Panc1 (cell line): ENCODE results near the gene ITSN2. TPM values are rescaled to one million over a fixed set of nuclear protein-coding genes. Genes with fewer than 3 reads are reported as not detected.

Source experiments
- ATAC-seq: fragments of 200-7000 bp; cut with Tn5 transposase; 2 replicates; pipeline ENCODE4 v1.9.1; 2020; ENCODE audit warnings: mild to moderate bottlenecking, moderate library complexity
- BruUV-seq: library from RNA; stranded (reverse); fragments of 400-500 nt; replicated peaks from 2 replicates; lab custom pipeline; 2021; lab: Mats Ljungman, UMichigan
- CTCF ChIA-PET: fragments of 300-600 bp; sonication (Branson Sonifier 250); formaldehyde crosslinking; loops from one replicate; lab custom pipeline; 2022; ENCODE audit warnings: antibody characterized with exemption; lab: Charles Lee
- POLR2A ChIA-PET: fragments of 300-600 bp; sonication (Branson Sonifier 250); formaldehyde crosslinking; loops from one replicate; lab custom pipeline; 2022; ENCODE audit warnings: antibody characterized with exemption; lab: Charles Lee
- DNase-seq: peaks from one replicate; pipeline ENCODE4 v3.0.0-alpha.2; 2010; ENCODE audit warnings: low read depth, low spot score
- H3K27ac ChIP-seq: 2 replicates; pipeline ENCODE4 v1.5.1; 2011; ENCODE audit warnings: mild to moderate bottlenecking, low read length, inconsistent platforms
- H3K27me3 ChIP-seq: fragments of 200-500 bp; sonication (Bioruptor generic); 2 replicates; pipeline ENCODE4 v1.6.0; 2014; ENCODE audit warnings: low read length, inconsistent platforms; ENCODE audit not compliant: control insufficient read depth, insufficient read depth
- H3K36me3 ChIP-seq: fragments of 200-500 bp; sonication (Bioruptor generic); 2 replicates; pipeline ENCODE4 v1.5.1; 2014; ENCODE audit warnings: inconsistent platforms, mild to moderate bottlenecking, low read length, moderate library complexity; ENCODE audit not compliant: control insufficient read depth, insufficient read depth
- H3K4me1 ChIP-seq: 2 replicates; pipeline ENCODE4 v1.5.1; 2011; ENCODE audit warnings: inconsistent platforms, mild to moderate bottlenecking, low read length, moderate library complexity; ENCODE audit not compliant: control insufficient read depth, insufficient read depth
- H3K4me3 ChIP-seq, 2 experiments: 2 replicates each; pipeline ENCODE4 v1.5.1; 2011 to 2012; ENCODE audit warnings: low read depth in 2 of 2, low read length in 2 of 2, mild to moderate bottlenecking in 2 of 2, inconsistent platforms in 1 of 2, moderate library complexity in 1 of 2
- H3K9me3 ChIP-seq: fragments of 200-500 bp; sonication (Bioruptor generic); 2 replicates; pipeline ENCODE4 v1.5.1; 2014; ENCODE audit warnings: low read depth, mild to moderate bottlenecking, inconsistent platforms, low read length, moderate library complexity; ENCODE audit not compliant: control insufficient read depth, insufficient read depth
- CTCF ChIP-seq: fragments of 450-650 bp; IDR thresholded peaks from 2 replicates; pipeline ENCODE4 v1.5.1; 2017; ENCODE audit warnings: mild to moderate bottlenecking
- POLR2AphosphoS5 ChIP-seq: IDR thresholded peaks from 2 replicates; pipeline ENCODE4 v1.6.1; 2012; ENCODE audit warnings: mild to moderate bottlenecking, low read depth, low read length, moderate library complexity
- SIN3A ChIP-seq: IDR thresholded peaks from 2 replicates; pipeline ENCODE4 v1.6.1; 2012; ENCODE audit warnings: low read depth, mild to moderate bottlenecking, low read length, moderate library complexity, borderline replicate concordance; ENCODE audit not compliant: insufficient read depth
- TCF7L2 ChIP-seq: IDR thresholded peaks from 2 replicates; pipeline ENCODE4 v1.6.1; 2011; ENCODE audit warnings: mild to moderate bottlenecking, low read depth, low read length, inconsistent platforms
- in situ Hi-C: cut with HindIII; loops from 2 replicates; pipeline ENCODE4 v1.10.0; 2016; ENCODE audit warnings: low sequenced_read_pairs, low pct_unique_long_range_greater_than_20kb
- intact Hi-C: fragments of 100-400 bp; cut with micrococcal nuclease; formaldehyde crosslinking; loops from one replicate; pipeline ENCODE4 v1.10.0; 2022; ENCODE audit not compliant: unreplicated experiment
- total RNA-seq: library from RNA; stranded (reverse); gene quantifications from one replicate; pipeline ENCODE4 v1.2.1, GENCODE V29; 2021; ENCODE audit not compliant: unreplicated experiment
- TF ChIP-seq, protein P1 (sequence below), 2 experiments: IDR thresholded peaks; 2 replicates each; pipeline ENCODE4 v1.6.1; 2011 to 2012; ENCODE audit warnings: low read depth in 2 of 2, control low read depth in 1 of 2, low read length in 1 of 2, mild to moderate bottlenecking in 1 of 2, moderate library complexity in 1 of 2; ENCODE audit not compliant: insufficient read depth in 1 of 2

Gene ITSN2
- total RNA-seq, 1 experiment from 2014 or later = 57.7 TPM

DNA sequence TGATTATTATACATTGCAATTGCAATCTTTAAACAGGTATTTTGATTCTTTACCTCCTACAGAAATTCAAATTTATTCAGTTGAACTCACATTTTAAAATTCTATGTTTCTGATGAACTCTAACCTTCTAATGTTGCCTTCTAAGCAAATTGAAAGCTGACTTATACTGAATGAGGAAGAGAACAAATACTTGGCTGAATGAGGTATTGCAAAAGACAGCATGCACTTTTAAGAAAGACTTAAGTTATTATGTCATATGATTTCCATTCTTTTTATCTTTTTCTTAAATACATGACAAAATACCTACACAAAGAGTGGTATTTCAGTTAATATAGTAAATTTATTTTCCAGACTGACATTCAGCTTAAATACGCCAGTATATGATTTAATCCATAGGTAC lies 120.8 kb downstream of the ITSN2 start:
- no peak overlapping the region for H3K27ac ChIP-seq
- ATAC-seq (no peak), DNase-seq (no peak)
- no peak for TF ChIP-seq TCF7L2
- no peak overlapping the region for H3K4me3 ChIP-seq
- ChIA-PET POLR2A (no interaction called here), CTCF (no interaction called here)
- H3K9me3 ChIP-seq = no peaks in the 10 kb centered on the region
- H3K36me3 ChIP-seq = peaks cover 5% of the 10 kb centered on the region; the same call in 1 of the 2 replicates
- no TSS peak for BruUV-seq
- intact Hi-C loops (no loop called here), in situ Hi-C loops (no loop called here)
- H3K4me1 ChIP-seq = no peaks in the 10 kb centered on the region
- no peaks in the 10 kb centered on the region for H3K27me3 ChIP-seq

- Histone ChIP-seq H3K4me3 (no peak overlapping the region), H3K9me3 (no peaks in the 10 kb centered on the region), H3K4me1 (no peaks in the 10 kb centered on the region), H3K36me3 (no peaks in the 10 kb centered on the region), H3K27ac (no peak overlapping the region), H3K27me3 (no peaks in the 10 kb centered on the region)
- ATAC-seq (no peak), DNase-seq (no peak)
- BruUV-seq = no TSS peak
- in situ Hi-C loops (no loop called here), intact Hi-C loops (no loop called here)
- ChIA-PET CTCF (no interaction called here), POLR2A (no interaction called here)
- TF ChIP-seq CTCF = no peak
- TF ChIP-seq, protein P1, sequence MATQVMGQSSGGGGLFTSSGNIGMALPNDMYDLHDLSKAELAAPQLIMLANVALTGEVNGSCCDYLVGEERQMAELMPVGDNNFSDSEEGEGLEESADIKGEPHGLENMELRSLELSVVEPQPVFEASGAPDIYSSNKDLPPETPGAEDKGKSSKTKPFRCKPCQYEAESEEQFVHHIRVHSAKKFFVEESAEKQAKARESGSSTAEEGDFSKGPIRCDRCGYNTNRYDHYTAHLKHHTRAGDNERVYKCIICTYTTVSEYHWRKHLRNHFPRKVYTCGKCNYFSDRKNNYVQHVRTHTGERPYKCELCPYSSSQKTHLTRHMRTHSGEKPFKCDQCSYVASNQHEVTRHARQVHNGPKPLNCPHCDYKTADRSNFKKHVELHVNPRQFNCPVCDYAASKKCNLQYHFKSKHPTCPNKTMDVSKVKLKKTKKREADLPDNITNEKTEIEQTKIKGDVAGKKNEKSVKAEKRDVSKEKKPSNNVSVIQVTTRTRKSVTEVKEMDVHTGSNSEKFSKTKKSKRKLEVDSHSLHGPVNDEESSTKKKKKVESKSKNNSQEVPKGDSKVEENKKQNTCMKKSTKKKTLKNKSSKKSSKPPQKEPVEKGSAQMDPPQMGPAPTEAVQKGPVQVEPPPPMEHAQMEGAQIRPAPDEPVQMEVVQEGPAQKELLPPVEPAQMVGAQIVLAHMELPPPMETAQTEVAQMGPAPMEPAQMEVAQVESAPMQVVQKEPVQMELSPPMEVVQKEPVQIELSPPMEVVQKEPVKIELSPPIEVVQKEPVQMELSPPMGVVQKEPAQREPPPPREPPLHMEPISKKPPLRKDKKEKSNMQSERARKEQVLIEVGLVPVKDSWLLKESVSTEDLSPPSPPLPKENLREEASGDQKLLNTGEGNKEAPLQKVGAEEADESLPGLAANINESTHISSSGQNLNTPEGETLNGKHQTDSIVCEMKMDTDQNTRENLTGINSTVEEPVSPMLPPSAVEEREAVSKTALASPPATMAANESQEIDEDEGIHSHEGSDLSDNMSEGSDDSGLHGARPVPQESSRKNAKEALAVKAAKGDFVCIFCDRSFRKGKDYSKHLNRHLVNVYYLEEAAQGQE (IDR thresholded peaks at IDR 0.05; ENCODE audit: insufficient read depth in 1 of 2, low read depth in 2 of 2, low read length in 1 of 2) = no peak
- no peak for TF ChIP-seq TCF7L2
These were observed 122.2 kb downstream of the ITSN2 start for GRCh38 chr2:24238158-24238557.

- ChIA-PET POLR2A (no interaction called here), CTCF (no interaction called here)
- intact Hi-C loops (no loop called here), in situ Hi-C loops (no loop called here)
- Histone ChIP-seq H3K27me3 (no peaks in the 10 kb centered on the region), H3K36me3 (no peaks in the 10 kb centered on the region), H3K4me1 (no peaks in the 10 kb centered on the region), H3K9me3 (no peaks in the 10 kb centered on the region), H3K27ac (no peak overlapping the region), H3K4me3 (no peak overlapping the region)
- no TSS peak for BruUV-seq
- DNase-seq (no peak), ATAC-seq (no peak)
- no peak for TF ChIP-seq TCF7L2
- no peak for TF ChIP-seq POLR2AphosphoS5
- TF ChIP-seq, protein P1 (IDR thresholded peaks at IDR 0.05; ENCODE audit: insufficient read depth in 1 of 2, low read depth in 2 of 2, low read length in 1 of 2) = no peak
- no peak for TF ChIP-seq SIN3A
- no peak; the same call in 1 of the 2 replicates for TF ChIP-seq CTCF
These were observed 123.0 kb downstream of the ITSN2 start for GRCh38 chr2:24237313-24237712.
